Measurements from ENCODE around the gene PARD3.

DNA sequence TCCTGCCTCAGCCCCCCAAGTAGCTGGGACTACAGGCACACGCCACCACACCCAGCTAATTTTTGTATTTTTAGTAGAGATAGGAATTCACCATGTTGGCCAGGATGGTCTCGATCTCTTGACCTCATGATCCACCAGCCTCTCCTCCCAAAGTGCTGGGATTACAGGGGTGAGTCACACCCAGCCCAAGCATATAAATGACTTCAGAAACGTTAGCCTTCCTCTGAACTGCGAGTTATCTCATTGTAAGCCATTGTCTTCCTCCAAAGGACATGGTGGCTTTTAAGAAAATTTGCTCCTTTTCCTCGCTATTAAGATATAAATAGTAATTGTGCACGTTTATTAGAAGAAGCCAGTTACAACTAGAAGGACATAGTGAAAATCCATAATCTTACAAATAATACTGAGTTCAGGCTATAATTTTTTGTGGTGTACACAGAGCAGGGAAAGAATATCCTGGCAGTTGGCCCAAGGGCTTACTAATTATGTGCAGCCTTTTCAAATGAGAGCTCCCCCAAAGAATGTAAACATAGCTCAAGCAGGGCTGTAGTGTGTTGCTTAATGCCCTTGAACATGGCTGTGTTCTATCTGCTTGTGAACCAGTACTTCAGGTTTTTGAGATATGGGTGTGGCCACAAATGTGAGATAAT lies 495.8 kb downstream of the PARD3 start:
- TF ChIP-seq, protein P1, sequence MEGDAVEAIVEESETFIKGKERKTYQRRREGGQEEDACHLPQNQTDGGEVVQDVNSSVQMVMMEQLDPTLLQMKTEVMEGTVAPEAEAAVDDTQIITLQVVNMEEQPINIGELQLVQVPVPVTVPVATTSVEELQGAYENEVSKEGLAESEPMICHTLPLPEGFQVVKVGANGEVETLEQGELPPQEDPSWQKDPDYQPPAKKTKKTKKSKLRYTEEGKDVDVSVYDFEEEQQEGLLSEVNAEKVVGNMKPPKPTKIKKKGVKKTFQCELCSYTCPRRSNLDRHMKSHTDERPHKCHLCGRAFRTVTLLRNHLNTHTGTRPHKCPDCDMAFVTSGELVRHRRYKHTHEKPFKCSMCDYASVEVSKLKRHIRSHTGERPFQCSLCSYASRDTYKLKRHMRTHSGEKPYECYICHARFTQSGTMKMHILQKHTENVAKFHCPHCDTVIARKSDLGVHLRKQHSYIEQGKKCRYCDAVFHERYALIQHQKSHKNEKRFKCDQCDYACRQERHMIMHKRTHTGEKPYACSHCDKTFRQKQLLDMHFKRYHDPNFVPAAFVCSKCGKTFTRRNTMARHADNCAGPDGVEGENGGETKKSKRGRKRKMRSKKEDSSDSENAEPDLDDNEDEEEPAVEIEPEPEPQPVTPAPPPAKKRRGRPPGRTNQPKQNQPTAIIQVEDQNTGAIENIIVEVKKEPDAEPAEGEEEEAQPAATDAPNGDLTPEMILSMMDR (IDR thresholded peaks at IDR 0.05) = peak in 1 of 7 experiments; percentile 12
- TF ChIP-seq POLR2A (IDR thresholded peaks at IDR 0.05) = no peak
